Loucy (cell line): ENCODE data around the gene CCR6.

Source experiments
- H2AFZ ChIP-seq: fragments of 200-600 bp; sonication (generic); 2 replicates; pipeline ENCODE4 v1.6.0; 2016; ENCODE audit warnings: antibody characterized with exemption, mild to moderate bottlenecking, low read length, moderate library complexity
- H3F3A ChIP-seq: fragments of 200-600 bp; 2 replicates; pipeline ENCODE4 v1.6.0; 2016; ENCODE audit warnings: antibody characterized with exemption, low read depth, mild to moderate bottlenecking
- H3K27me3 ChIP-seq: fragments of 200-600 bp; sonication (generic); 2 replicates; pipeline ENCODE4 v1.6.1; 2014; ENCODE audit warnings: low read length, mild to moderate bottlenecking; ENCODE audit not compliant: insufficient read depth, poor library complexity, severe bottlenecking
- H3K36me3 ChIP-seq: fragments of 200-600 bp; sonication (generic); 2 replicates; pipeline ENCODE4 v1.6.1; 2016; ENCODE audit warnings: low read length; ENCODE audit not compliant: insufficient read depth
- H3K4me1 ChIP-seq: fragments of 200-600 bp; sonication (generic); 2 replicates; pipeline ENCODE4 v1.5.1; 2014; ENCODE audit warnings: low read length, mild to moderate bottlenecking; ENCODE audit not compliant: insufficient read depth, poor library complexity, severe bottlenecking
- H3K4me2 ChIP-seq: fragments of 200-600 bp; sonication (generic); 2 replicates; pipeline ENCODE4 v1.6.0; 2014; ENCODE audit warnings: antibody characterized with exemption, low read length, low read depth, mild to moderate bottlenecking; ENCODE audit not compliant: poor library complexity, severe bottlenecking
- H3K4me3 ChIP-seq: fragments of 200-600 bp; sonication (generic); 2 replicates; pipeline ENCODE4 v1.5.1; 2014; ENCODE audit warnings: low read length, mild to moderate bottlenecking, mixed read lengths; ENCODE audit not compliant: poor library complexity, severe bottlenecking
- H3K79me2 ChIP-seq: fragments of 200-600 bp; sonication (generic); 2 replicates; pipeline ENCODE4 v1.6.1; 2014; ENCODE audit warnings: low read length; ENCODE audit not compliant: insufficient read depth
- H3K9ac ChIP-seq: fragments of 200-600 bp; sonication (generic); 2 replicates; pipeline ENCODE4 v1.6.0; 2014; ENCODE audit warnings: mild to moderate bottlenecking, low read depth, low read length, moderate library complexity; ENCODE audit not compliant: poor library complexity, severe bottlenecking
- H3K9me2 ChIP-seq: fragments of 200-600 bp; sonication (generic); replicated peaks from 2 replicates; pipeline ENCODE4 v1.6.1; 2016; ENCODE audit warnings: low read depth, low read length, mixed read lengths
- H3K9me3 ChIP-seq: fragments of 200-600 bp; sonication (generic); 2 replicates; pipeline ENCODE4 v1.6.1; 2014; ENCODE audit warnings: mild to moderate bottlenecking, antibody characterized with exemption, low read length, low read depth; ENCODE audit not compliant: insufficient read depth
- H4K20me1 ChIP-seq: fragments of 200-600 bp; sonication (generic); 2 replicates; pipeline ENCODE4 v1.6.0; 2014; ENCODE audit warnings: antibody characterized with exemption, low read length, mild to moderate bottlenecking; ENCODE audit not compliant: insufficient read depth, poor library complexity, severe bottlenecking
- CTCF ChIP-seq: fragments of 200-600 bp; sonication (generic); conservative IDR thresholded peaks from 2 replicates; pipeline ENCODE4 v1.5.1; 2014; ENCODE audit warnings: mild to moderate bottlenecking, antibody characterized with exemption, low read length
- EZH2phosphoT487 ChIP-seq: fragments of 200-600 bp; IDR thresholded peaks from 2 replicates; pipeline ENCODE4 v1.6.1; 2018; ENCODE audit warnings: antibody characterized with exemption, mild to moderate bottlenecking, moderate library complexity, borderline replicate concordance

Gene CCR6

GRCh38 chr6:167162591-167162990, 39.7 kb downstream of the CCR6 start:
- Histone ChIP-seq H4K20me1 (no peaks in the 10 kb centered on the region), H3F3A (no peaks in the 10 kb centered on the region), H3K79me2 (no peaks in the 10 kb centered on the region), H3K36me3 (no peaks in the 10 kb centered on the region), H3K27me3 (no peaks in the 10 kb centered on the region), H3K9me3 (no peaks in the 10 kb centered on the region), H3K9ac (no peak overlapping the region), H3K9me2 (no peaks in the 10 kb centered on the region), H3K4me2 (no peak overlapping the region), H2AFZ (no peak overlapping the region), H3K4me3 (no peak overlapping the region), H3K4me1 (no peaks in the 10 kb centered on the region)
- TF ChIP-seq CTCF (no peak), EZH2phosphoT487 (no peak)

- Histone ChIP-seq H3K9ac (no peak overlapping the region), H3K4me3 (no peak overlapping the region)
Observed at GRCh38 chr6:167163476-167164011, 40.6 kb downstream of the CCR6 start.

GRCh38 chr6:167164261-167164660, 41.4 kb downstream of the CCR6 start:
- H3K9ac ChIP-seq = no peak overlapping the region

More at GRCh38 chr6:167163476-167164011, 40.6 kb downstream of the CCR6 start:
- H3K4me2 ChIP-seq = no peak overlapping the region
- no peaks in the 10 kb centered on the region for H3K9me3 ChIP-seq
- TF ChIP-seq EZH2phosphoT487 (no peak), CTCF (no peak)
- no peaks in the 10 kb centered on the region for H3F3A ChIP-seq
- no peaks in the 10 kb centered on the region for H4K20me1 ChIP-seq
- H2AFZ ChIP-seq = no peak overlapping the region
- no peaks in the 10 kb centered on the region for H3K9me2 ChIP-seq
- no peaks in the 10 kb centered on the region for H3K79me2 ChIP-seq
- H3K36me3 ChIP-seq = no peaks in the 10 kb centered on the region
- H3K4me1 ChIP-seq = no peaks in the 10 kb centered on the region
- H3K27me3 ChIP-seq = no peaks in the 10 kb centered on the region

More at GRCh38 chr6:167164261-167164660, 41.4 kb downstream of the CCR6 start:
- no peaks in the 10 kb centered on the region for H3K4me1 ChIP-seq
- H4K20me1 ChIP-seq = no peaks in the 10 kb centered on the region
- no peaks in the 10 kb centered on the region for H3K79me2 ChIP-seq
- H3K9me2 ChIP-seq = no peaks in the 10 kb centered on the region
- no peak overlapping the region for H3K4me2 ChIP-seq
- no peaks in the 10 kb centered on the region for H3K36me3 ChIP-seq
- TF ChIP-seq EZH2phosphoT487 = no peak
- no peak for TF ChIP-seq CTCF
- no peak overlapping the region for H3K4me3 ChIP-seq
- H2AFZ ChIP-seq = no peak overlapping the region
- H3K9me3 ChIP-seq = no peaks in the 10 kb centered on the region
- H3F3A ChIP-seq = no peaks in the 10 kb centered on the region
- H3K27me3 ChIP-seq = no peaks in the 10 kb centered on the region
